CD4-positive, alpha-beta T cell treated with Interleukin-6 for 4 hours (primary cell): ENCODE measurements around the gene VSIG2.
A peak's percentile ranks its signal among the peaks of the same experiment; 100 is the strongest.

Experiments used
- DNase-seq: peaks from one replicate; pipeline ENCODE4 v3.0.0-alpha.2; 2020; ENCODE audit warnings: mixed read lengths

Gene VSIG2

GRCh38 chr11:124747406-124748099, 4.5 kb downstream of the VSIG2 start:
- no peak for DNase-seq

DNA sequence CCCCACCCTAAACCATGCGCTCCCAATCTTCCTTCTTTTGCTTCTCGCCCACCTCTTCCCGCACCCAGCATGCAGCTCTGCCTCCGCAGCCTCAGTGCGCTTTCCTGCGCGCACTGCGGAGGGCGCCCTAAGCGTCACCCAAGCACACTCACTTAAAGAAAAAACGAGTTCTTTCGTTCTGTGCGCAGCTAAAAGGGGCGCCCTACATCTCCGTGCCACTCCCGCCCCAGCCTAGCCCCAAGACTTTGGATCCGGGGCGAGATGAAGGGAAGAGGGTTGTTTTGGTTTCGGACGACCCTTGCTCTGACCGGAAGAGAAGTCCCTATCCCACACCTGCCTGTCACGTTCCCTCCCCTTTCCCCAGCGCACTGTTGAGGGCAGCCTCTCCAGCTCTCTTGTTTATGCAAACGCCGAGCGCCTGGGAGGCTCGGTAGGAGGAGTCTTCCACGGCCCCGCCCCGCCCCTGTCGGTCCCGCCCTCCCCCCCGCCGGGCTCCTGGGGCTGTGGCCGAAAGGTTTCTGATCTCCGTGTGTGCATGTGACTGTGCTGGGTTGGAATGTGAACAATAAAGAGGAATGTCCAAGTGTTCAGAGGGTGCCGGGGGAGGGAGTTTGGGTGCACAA, 5.3 kb downstream of the VSIG2 start:
- peak; percentile 87 for DNase-seq

DNA sequence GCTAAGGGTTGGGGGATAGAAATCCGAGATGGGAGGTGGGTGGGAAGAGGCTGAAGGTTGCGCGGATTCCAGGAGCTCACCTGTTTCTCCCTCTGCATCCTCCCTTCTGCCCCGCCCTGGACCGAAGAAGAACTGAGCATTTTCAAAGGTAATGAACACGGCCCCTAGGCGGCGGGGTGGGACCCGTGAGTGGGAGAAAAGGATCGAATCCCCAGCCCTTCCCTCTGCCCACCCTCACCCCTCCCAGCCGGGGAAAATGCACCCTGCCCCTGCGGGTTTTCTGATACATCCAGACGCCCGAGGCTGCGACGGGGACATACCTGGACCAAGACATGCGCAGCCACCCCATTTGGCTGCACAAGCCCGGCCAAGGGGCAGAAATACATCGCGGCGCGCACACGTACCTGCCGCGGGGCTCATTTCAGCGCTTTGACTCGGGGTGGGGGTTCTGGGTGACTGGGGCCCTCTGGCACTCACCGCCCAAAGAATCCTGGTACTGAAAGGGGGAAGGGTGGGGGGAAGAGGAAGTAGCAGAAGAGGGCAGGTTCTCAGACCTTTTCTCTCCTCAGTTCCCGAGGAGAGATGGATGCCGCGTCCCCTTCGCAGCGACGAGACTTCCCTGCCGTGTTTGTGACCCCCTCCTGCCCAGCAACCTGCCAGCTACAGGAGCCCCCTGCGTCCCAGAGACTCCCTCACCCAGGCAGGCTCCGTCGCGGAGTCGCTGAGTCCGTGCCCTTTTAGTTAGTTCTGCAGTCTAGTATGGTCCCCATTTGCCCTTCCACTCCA, 6.0 kb downstream of the VSIG2 start:
- DNase-seq, result peak; percentile 52

GRCh38 chr11:124745270-124745834, 6.7 kb downstream of the VSIG2 start:
- DNase-seq, result no peak

DNA sequence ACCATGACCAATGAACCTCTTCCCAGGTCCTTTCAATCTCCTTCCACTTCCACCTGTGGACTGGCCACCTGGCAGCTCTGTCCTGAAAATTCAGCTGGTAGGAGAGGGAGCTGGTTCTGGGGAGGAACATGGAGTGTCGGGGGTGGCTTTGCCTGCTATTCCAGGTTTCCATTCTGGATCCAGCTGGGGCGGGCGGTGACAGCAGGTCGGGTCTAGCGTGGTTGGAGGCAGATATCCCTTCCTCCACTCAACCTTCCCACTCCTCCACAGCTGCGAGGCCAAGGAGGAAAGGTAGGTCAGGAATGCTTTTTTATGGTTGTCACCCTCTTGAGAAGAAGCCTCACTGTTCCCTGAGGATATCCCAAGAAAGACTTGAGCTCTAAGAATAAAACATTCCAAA, 9.0 kb downstream of the VSIG2 start:
- no peak for DNase-seq

DNA sequence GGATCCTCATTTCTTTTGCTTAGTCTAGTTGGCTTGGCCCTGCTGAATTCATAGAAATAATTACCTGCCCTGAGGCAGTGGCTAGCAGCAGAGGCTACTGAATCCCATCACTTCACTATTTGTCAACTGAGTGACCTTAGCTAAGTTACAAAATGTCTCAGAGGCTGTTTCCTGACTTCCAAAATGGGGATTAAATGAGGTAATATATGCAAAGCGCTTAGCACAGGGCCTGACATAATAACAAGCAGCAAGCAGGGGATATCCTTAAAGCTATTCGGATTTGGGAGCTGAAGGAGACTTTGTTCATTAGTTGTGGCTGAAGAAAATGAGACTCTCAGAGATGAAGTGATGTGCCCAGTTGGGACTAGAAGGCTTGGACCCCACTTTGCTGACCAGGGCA, 9.5 kb downstream of the VSIG2 start:
- no peak for DNase-seq

DNA sequence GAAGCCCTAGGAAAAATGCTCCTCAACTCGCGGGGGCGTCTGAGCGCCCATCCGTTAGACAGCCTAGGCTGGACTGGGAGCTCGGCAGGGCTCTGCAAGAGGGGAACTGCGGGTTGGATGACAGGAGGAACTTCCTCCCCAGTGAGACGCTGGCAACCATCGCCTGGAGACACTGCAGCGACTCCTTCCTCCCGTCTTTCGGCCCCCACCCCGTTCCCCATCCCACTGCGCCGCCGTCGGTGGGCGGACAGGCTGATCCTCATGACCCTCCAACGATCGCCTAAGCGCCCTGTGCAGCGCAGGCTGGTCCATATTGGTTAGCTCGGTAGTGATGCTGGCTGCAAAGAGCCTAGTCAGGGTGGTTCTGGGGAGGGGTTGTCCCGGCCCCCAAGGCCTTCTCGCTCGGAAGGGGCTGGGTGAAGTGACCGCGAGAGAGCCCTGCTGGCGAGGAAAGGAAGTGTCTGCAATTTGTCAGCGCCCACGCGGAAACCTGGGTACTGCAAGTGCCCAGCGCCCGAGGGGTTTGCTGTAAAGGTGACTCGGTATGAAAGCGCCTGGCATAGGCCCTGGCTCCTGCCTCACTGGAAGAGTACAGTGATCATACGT, 11.7 kb downstream of the VSIG2 start:
- peak; percentile 65 for DNase-seq

DNA sequence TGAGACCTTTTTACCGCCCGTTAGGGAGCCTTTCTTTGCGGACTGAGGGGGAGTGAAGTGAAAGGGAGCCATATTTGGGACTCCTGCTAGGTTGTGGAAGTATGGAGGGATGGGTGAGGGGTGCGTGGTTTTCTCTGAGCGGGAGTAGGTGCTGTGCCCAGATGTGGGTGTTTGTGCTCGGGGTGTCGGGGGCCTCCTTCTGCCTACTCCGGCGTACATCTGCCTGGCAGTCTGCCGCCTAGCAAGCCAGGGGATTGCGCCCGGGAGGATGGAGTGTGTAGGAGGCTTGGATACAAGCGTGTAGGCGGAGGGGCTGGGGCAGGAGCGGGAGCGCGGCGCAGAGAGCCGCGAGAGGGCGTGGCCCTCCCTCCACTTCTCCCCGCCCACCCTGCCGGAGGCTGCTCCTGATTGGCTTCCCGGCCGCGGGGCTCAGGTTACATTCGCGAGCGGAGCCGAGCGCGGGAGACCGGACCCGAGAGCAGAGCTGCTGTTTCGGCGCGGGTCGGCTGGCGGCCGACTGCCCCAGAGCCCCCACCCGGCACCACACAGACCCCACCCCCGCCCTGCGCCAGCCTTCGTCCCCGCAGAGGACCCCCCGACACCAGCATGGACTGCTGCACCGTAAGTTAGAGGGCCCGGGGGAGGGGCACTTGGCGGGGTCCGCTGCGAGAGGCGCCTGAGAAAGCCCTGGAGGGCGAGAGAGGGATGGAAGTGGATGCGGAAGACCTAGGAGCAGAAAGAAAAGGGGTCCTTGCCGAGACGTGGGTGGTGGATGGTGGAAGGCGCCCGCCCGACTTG, 12.4 kb downstream of the VSIG2 start, which contains the start of gene NRGN:
Gene NRGN, plus strand, starts transcription at position 464 of the 798 bp plus-strand sequence. Its CDS starts 143 bp downstream, at position 607.
- DNase-seq, result peak; percentile 90

GRCh38 chr11:124738713-124739478, 13.2 kb downstream of the VSIG2 start:
- DNase-seq, result no peak

GRCh38 chr11:124737638-124738305, 14.3 kb downstream of the VSIG2 start:
- DNase-seq, result no peak

GRCh38 chr11:124736736-124737135, 15.3 kb downstream of the VSIG2 start:
- no peak for DNase-seq

- no peak for DNase-seq
Measured at GRCh38 chr11:124732230-124732629, 19.8 kb downstream of the VSIG2 start.

- no peak for DNase-seq
Measured at GRCh38 chr11:124729571-124729970, 22.5 kb downstream of the VSIG2 start.

DNA sequence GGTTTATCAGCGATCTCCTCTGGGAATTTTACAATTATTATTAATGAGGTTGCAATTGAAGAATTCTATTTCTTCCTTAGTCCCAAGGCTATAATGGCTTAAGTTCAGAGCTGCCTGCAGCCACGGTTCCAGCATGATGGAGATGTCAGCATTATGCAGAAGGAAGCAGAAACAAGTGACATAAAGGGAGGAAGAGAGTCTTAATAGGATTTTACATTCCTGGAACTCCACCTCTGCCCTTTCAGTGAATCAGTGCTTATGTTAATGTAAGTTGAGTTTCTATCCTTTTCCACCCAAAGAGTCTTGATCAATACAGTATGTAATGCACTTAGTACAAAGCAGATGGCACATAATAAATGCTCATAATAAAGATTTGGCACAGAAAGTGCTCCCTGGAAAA, 23.9 kb downstream of the VSIG2 start:
- no peak for DNase-seq

DNA sequence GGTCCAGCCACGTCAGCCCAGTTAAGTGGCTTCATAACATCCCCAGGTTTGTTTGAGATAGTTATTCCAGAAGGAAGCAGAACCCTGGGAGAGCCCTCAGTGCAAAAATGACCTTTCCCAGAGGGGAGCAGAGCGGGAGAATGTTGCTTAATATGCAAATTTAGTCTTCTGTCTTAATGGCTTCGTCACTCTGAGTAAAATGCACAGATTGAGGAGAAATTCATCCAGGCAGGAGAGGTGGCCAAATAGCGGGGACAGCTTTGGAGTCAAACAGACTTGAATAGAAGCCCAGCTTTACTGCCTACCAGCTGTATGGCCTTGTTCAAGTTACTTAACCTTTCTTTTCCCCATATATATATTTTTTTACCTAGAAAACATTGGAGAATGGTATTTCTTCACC, 24.6 kb downstream of the VSIG2 start:
- DNase-seq, result no peak

DNA sequence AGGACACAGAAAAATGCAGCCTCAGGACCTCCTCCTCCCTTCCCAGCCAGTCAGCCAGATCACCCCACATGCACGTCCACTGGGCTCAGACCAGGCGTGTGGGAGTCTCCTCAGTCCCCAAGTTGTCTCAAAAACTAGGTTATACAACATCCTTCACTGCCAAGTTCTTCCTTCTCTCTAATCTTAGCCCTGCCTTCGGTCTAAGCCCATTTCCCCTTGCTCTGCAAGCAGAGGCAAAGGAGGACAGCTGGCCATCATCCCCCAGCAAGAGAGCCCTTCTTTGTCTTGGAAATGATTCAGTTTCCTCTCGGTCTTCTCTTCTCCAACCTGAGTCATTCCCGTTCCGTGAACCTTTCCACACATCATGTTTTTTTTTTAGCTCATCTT, 26.3 kb downstream of the VSIG2 start:
- no peak for DNase-seq

DNA sequence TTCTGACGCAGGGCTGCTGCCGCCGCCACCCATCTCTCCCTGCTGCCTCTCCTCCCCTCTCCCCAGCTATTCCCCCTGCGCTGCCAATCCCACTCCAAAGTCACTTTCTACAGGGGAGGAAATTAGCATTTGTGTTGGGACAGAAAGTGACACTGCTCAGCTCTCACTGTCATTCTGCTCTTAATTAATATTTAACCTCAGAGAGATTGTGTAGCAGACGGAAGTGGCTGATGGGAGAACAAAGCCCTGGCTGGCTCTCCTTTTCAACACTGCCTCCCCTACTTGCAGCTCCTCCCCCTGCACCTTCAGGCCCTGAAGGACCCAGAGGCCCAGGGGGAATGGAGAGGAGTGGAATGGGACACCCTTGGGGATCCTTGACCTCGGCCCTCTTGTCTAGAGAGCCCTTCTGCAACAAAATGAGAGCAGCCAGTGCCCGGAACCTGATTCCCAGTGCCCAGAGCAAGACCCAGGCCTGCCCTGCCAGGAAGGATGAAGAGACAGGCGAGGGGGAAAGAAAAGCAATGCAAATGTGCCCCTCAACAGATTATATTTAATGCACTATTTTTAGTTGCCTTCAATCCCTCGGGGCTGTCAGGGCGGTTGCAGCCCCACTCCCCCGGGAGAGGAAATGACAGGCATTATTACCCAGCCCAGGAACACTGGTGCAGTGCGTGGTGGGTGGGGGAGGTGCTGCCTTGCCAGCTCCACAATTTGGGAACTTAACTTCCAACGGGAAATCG, 26.9 kb downstream of the VSIG2 start:
- no peak for DNase-seq

DNA sequence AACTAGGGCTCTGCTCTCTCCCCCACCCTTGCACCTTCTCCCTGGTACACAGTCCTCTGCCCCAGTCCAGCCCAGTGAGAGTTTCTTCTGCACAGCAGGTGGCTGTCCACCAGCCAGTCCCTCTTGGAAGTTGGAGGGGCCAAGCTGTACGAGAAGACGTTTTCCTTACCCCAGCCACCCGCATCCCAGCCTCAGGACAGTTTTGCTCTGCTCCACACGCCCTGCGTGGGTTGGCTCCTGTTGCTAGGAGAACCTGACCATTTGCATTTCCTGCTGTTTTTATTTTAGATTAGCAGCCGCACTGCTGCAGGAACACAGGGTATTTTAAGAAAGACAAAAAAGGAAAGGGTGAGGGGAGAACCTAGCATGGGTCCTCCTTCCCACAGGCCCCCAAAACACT, 29.9 kb downstream of the VSIG2 start:
- DNase-seq, result no peak

DNA sequence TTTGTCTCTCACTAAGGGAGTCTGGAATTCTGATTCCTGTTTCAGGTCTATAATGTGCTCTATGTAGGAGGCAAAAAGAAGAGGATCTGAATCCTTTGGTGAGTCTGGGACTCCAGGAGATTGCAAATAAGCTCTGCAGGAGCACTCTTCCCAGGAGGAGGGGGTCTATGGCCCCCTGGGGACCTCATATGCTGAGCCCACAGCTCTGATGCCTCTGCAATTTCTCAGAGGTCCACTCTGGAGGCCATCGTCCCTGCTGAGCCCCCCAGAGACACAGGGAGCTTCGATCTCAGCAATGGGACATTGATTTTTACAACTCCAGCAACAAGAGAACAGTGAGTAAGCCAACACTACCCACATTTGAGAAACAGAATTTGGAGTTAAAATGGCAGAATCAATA, 32.5 kb downstream of the VSIG2 start:
- no peak for DNase-seq

- DNase-seq, result no peak
Measured at GRCh38 chr11:124718801-124719200, 33.3 kb downstream of the VSIG2 start.
